NCI-H1930 (cell line): ENCODE measurements around the gene DCK.
"Not testable (repeated sequence)": the region's sequence is repeated elsewhere in the genome, so short reads cannot be mapped to it uniquely, and the experiment has no call there.

Experiments used
- DNase-seq, 2 experiments: peaks; one replicate each; lab custom pipeline; 2025; lab: John Stamatoyannopoulos, UW

DCK gene

GRCh38 chr4:71001363-71001762, 7.9 kb downstream of the DCK start:
- DNase-seq, result not testable (repeated sequence)

DNA sequence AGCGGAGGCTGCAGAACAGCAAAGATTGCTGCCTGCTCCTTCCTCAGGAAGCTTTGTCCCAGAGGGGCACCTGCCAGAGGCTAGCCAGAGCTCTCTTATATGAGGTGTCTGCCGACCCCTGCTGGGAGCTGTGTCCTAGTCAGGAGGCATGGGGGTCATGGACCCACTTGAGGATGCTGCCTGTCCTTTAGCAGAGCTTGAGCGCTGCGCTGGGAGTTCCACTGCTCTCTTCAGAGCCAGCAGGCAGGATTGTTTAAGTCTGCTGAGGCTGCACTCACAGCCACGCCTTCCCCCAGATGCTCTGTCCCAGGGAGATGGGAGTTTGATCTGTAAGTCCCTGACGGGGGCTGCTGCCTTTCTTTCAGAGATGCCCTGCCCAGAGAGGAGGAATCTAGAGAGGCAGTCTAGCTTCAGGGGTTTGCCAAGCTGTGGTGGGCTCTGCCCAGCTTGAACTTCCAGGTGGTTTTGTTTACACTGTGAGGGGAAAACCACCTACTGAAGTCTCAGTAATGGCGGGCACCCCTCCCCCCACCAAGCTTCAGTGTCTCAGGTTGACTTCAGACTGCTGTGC, 10.9 kb downstream of the DCK start:
- no peak for DNase-seq

DNA sequence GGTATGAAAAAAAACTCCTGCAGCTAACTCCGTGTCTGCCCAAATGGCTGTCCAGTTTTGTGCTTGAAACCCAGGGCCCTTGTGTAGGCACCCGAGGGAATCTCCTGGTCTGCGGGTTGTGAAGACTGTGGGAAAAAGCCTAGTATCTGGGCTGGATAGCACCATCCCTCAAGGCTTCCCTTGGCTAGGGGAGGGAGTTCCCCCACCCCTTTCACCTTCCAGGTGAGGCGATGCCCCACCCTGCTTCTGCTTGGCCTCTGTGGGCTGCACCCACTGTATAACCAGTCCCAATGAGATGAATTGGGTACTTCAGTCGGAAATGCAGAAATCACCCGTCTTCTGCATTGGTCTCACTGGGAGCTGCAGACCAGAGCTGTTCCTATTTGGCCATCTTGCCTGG, 11.6 kb downstream of the DCK start:
- not testable (repeated sequence) for DNase-seq

- DNase-seq, result no peak
Observed at GRCh38 chr4:71006203-71006907, 12.9 kb downstream of the DCK start.

DNA sequence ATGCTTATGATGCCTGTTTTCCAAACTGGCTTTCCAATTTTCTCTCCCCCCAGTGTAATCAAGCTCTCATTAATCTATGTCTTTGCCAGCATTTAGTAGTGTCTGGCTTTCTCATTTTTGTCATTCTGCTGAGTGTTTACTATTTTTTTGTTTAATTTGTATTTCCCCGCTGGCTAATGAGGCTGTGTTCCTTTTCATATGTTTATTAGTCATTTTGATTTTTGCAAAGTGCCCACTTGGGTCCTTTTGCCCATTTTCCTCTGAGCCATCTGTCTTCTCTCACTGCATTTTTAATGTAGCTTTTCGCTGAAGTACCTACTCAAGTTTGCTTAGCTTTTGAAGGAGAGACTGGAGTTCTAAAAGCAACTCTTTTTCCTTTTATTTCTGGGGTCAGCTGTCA, 14.7 kb downstream of the DCK start:
- DNase-seq, result no peak

GRCh38 chr4:71009086-71009485, 15.6 kb downstream of the DCK start:
- no peak for DNase-seq

- no peak for DNase-seq
Observed at GRCh38 chr4:71009890-71010588, 16.6 kb downstream of the DCK start.

DNA sequence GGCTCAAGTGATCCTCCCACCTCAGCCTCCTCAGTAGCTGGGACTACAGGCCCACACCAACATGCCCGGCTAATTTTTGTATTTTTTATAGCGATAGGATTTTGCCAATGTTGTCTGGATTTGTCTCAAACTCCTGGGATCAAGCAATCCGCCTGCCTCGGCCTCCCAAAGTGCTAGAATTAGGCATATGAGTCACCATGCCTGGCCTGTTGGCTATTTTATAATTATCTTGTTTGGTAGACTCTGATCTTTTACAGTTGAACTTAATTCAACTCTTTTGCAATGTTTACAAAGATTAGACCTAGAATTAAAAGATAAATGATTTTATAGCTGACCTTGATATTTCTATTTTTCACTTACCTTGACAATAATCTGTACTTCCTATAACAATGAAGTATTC, 18.0 kb downstream of the DCK start:
- no peak for DNase-seq

DNA sequence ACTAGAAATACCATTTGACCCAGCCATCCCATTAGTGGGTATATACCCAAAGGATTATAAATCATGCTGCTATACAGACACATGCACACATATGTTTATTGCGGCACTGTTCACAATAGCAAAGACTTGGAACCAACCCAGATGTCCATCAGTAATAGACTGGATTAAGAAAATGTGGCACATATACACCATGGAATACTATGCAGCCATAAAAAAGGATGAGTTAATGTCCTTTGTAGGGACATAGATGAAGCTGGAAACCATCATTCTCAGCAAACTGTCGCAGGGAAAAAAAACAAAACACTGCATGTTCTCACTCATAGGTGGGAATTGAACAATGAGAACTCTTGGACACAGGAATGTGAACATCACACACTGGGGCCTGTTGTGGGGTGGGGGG, 23.9 kb downstream of the DCK start:
- not testable (repeated sequence) for DNase-seq

- DNase-seq, result no peak
Observed at GRCh38 chr4:71020611-71021010, 27.2 kb downstream of the DCK start.

DNA sequence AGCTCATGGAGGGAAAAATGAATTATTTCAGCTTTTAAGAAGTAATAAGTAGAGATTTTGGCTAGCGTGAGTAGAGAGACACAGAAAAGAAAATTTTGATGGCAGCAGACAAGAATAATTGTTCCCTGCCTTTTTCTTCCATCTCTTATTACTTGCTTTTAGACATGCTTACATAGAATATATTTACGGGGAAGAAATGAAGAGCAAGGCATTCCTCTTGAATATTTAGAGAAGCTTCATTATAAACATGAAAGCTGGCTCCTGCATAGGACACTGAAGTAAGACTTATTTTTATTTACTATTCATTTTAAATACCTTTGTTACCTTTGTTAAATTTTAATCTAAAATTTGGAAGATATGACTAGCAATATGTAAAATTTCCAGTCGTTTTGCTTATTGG, 32.2 kb downstream of the DCK start:
- no peak for DNase-seq

- DNase-seq, result no peak
Observed at GRCh38 chr4:71026086-71026485, 32.6 kb downstream of the DCK start.

GRCh38 chr4:71027611-71028010, 34.2 kb downstream of the DCK start:
- no peak for DNase-seq

- no peak for DNase-seq
Observed at GRCh38 chr4:71029504-71029903, 36.1 kb downstream of the DCK start.

DNA sequence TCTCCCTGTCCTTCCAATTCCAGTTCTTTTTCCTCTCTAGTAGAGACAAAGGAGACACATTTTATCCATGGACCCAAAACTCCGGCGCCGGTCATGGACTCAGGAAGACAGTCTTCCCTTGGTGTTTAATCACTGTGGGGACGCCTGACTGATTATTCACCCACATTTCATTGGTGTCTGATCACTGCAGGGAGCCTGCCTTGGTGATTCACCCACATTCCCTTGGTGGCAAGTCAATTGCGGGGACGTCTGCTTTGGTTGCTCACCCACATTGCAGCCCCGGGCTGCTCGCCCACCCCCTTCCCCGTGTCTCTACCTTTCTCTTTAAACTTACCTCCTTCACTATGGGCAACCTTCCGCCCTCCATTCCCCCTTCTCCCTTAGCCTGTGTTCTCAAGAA, 38.7 kb downstream of the DCK start:
- DNase-seq, result not testable (repeated sequence)

GRCh38 chr4:71045256-71045655, 51.8 kb downstream of the DCK start:
- no peak for DNase-seq

- no peak for DNase-seq
Observed at GRCh38 chr4:71049395-71049794, 55.9 kb downstream of the DCK start.

DNA sequence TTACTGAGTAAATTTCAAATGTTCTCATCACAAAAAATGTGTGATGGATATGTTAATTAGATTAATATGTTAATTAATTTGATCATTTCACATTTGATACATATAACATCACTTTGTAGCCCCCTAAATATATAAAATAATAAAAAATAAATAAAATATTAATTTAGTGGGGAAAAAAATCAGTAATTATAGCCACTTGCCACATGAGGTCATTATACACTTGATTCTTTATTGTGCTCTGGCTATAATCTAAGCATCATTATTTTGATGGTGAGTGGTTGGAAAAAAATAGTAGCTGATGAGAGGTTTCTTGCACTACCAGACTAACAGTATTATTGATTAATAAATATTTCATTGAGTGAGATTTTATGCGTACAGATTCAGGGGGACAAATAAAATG, 57.4 kb downstream of the DCK start:
- DNase-seq, result no peak

DNA sequence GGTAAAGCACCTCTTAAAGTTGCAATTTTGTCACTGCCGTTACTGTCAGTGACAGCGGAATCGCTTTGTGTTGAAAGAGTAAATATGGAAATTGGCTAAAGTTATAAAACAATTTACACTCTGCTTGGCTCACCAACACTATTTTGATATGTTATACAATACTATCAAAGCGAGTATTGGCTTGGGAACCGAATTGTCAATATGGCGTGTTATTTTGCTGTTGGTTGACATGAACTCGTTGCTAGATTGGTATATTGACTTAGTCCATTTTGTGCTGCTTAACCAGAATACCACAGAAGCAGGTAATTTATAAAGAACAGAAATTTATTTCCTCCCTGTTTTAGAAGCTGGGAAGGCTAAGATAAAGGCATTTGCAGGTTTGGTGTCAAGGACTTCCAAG, 58.6 kb downstream of the DCK start:
- no peak for DNase-seq

- no peak for DNase-seq
Observed at GRCh38 chr4:71052716-71053115, 59.3 kb downstream of the DCK start.

GRCh38 chr4:71053613-71054012, 60.2 kb downstream of the DCK start:
- DNase-seq, result not testable (repeated sequence)

GRCh38 chr4:71059573-71059972, 66.1 kb downstream of the DCK start:
- DNase-seq, result not testable (repeated sequence)

- DNase-seq, result no peak
Observed at GRCh38 chr4:71062436-71062835, 69.0 kb downstream of the DCK start.
